B cell (primary cell): Measurements from ENCODE around the gene PTPRQ. TPM values are rescaled to one million over a fixed set of nuclear protein-coding genes. Genes with fewer than 3 reads are reported as not detected.

Source experiments
- ATAC-seq: fragments of 200-7000 bp; cut with Tn5 transposase; one replicate; pipeline ENCODE4 v1.10.0; 2021; ENCODE audit warnings: low read depth, mild to moderate bottlenecking, moderate number of reproducible peaks, moderate library complexity
- CTCF ChIA-PET: fragments of 350-600 bp; sonication (Branson Sonifier 250); formaldehyde crosslinking; loops from one replicate; lab custom pipeline; 2021; ENCODE audit warnings: antibody characterized with exemption, inconsistent platforms; lab: Charles Lee
- POLR2A ChIA-PET: fragments of 350-600 bp; sonication (Branson Sonifier 250); formaldehyde crosslinking; loops from one replicate; lab custom pipeline; 2021; ENCODE audit warnings: antibody characterized with exemption; lab: Charles Lee
- DNase-seq: peaks from one replicate; pipeline ENCODE4 v3.0.0; 2013
- H2AFZ ChIP-seq: 2 replicates; pipeline ENCODE4 v1.6.1; 2012; ENCODE audit warnings: mild to moderate bottlenecking, low read depth, low read length; ENCODE audit not compliant: insufficient read depth, poor library complexity, severe bottlenecking
- H3K27ac ChIP-seq, 2 donors: 1 replicate in 1 of 2; 2 replicates in 1 of 2; pipeline ENCODE4 v1.5.1; 2012 to 2013; ENCODE audit warnings: low read length in 2 of 2, mild to moderate bottlenecking in 2 of 2, moderate library complexity in 1 of 2
- H3K27me3 ChIP-seq, 4 experiments: fragments of 200-600 bp in 1 of 4; sonication (generic) in 1 of 4; replicated peaks in 1 of 4; 1 replicate in 2 of 4; 2 replicates in 2 of 4; pipeline versions ENCODE4 v1.6.1 to v1.7.0; 2013 to 2016; ENCODE audit warnings: low read length in 3 of 4, mild to moderate bottlenecking in 2 of 4, mixed read lengths in 1 of 4, moderate library complexity in 1 of 4; ENCODE audit not compliant: insufficient read depth in 4 of 4, control insufficient read depth in 3 of 4; ENCODE audit errors: control extremely low read depth in 1 of 4
- H3K36me3 ChIP-seq, 2 experiments: replicated peaks in 1 of 2; 1 replicate in 1 of 2; 2 replicates in 1 of 2; pipeline versions ENCODE4 v1.6.1 to v1.7.1; 2013; ENCODE audit warnings: low read length in 1 of 2; ENCODE audit not compliant: insufficient read depth in 2 of 2, control insufficient read depth in 1 of 2; ENCODE audit errors: control extremely low read depth in 1 of 2, extremely low read depth in 1 of 2
- H3K4me1 ChIP-seq, 2 donors: fragments of 200-600 bp in 1 of 2; sonication (generic) in 1 of 2; 1 replicate in 1 of 2; 2 replicates in 1 of 2; pipeline versions ENCODE4 v1.5.1 to v1.6.1; 2013 to 2017; ENCODE audit warnings: low read length in 2 of 2; ENCODE audit not compliant: control insufficient read depth in 2 of 2, insufficient read depth in 2 of 2
- H3K4me2 ChIP-seq: replicated peaks from 2 replicates; pipeline ENCODE3; 2012; ENCODE audit warnings: mild to moderate bottlenecking, low read depth, low read length; ENCODE audit not compliant: poor library complexity, severe bottlenecking
- H3K4me3 ChIP-seq, 5 experiments: fragments of 200-600 bp in 1 of 5; sonication (generic) in 1 of 5; 1 replicate in 3 of 5; 2 replicates in 2 of 5; pipeline versions ENCODE4 v1.5.1 to v1.7.0; 2011 to 2016; ENCODE audit warnings: low read length in 4 of 5, mild to moderate bottlenecking in 4 of 5, low read depth in 2 of 5, control low read depth in 1 of 5, moderate library complexity in 1 of 5; ENCODE audit not compliant: insufficient read depth in 1 of 5; ENCODE audit errors: control extremely low read depth in 1 of 5, extremely low read depth in 1 of 5
- H3K79me2 ChIP-seq: fragments of 200-600 bp; sonication (generic); one replicate; pipeline ENCODE4 v1.6.0; 2016; ENCODE audit warnings: low read length; ENCODE audit not compliant: control insufficient read depth, insufficient read depth
- H3K9ac ChIP-seq: fragments of 200-600 bp; sonication (generic); 2 replicates; pipeline ENCODE4 v1.6.1; 2017; ENCODE audit warnings: mild to moderate bottlenecking, low read length, moderate library complexity
- H3K9me3 ChIP-seq, 3 donors: one replicate each; pipeline versions ENCODE4 v1.6.1 to v1.7.1; 2013; ENCODE audit warnings: low read length in 2 of 3; ENCODE audit not compliant: control insufficient read depth in 2 of 3, insufficient read depth in 1 of 3; ENCODE audit errors: control extremely low read depth in 1 of 3
- H4K20me1 ChIP-seq: 2 replicates; pipeline ENCODE4 v1.6.0; 2012; ENCODE audit warnings: mild to moderate bottlenecking, low read length; ENCODE audit not compliant: insufficient read depth, control insufficient read depth, poor library complexity, severe bottlenecking
- H3K27ac Mint-ChIP-seq: one replicate; pipeline ENCODE4 v1.8.0; 2021; ENCODE audit warnings: mixed read lengths
- H3K27me3 Mint-ChIP-seq: one replicate; pipeline ENCODE4 v1.8.0; 2021; ENCODE audit warnings: mixed read lengths
- H3K4me1 Mint-ChIP-seq: one replicate; pipeline ENCODE4 v1.8.0; 2021; ENCODE audit warnings: mixed read lengths
- H3K4me3 Mint-ChIP-seq: one replicate; pipeline ENCODE4 v1.8.0; 2021; ENCODE audit warnings: mixed read lengths
- H3K9me3 Mint-ChIP-seq: one replicate; pipeline ENCODE4 v1.8.0; 2022; ENCODE audit warnings: mixed read lengths; ENCODE audit not compliant: insufficient read depth
- EZH2 ChIP-seq: IDR thresholded peaks from 2 replicates; pipeline ENCODE4 v1.6.1; 2012; ENCODE audit warnings: borderline replicate concordance, low read depth, mild to moderate bottlenecking, moderate library complexity, low read length; ENCODE audit not compliant: insufficient read depth, poor library complexity, severe bottlenecking
- WGBS: methylation state at CpG from one replicate; pipeline ENCODE4 v1.1.5; 2013; ENCODE audit warnings: missing lambda C conversion rate; ENCODE audit not compliant: insufficient coverage; 5-methylcytosine and 5-hydroxymethylcytosine counted together
- intact Hi-C: fragments of 100-400 bp; cut with micrococcal nuclease; formaldehyde crosslinking; loops from one replicate; pipeline ENCODE4 v1.10.0; 2022
- polyA plus RNA-seq: library from polyadenylated mRNA; depleted of rRNA; stranded (reverse); fragments of >200 nt; gene quantifications from 2 replicates; pipeline ENCODE4 v1.2.3, GENCODE V29; 2012
- total RNA-seq, 2 donors: library from RNA; stranded (reverse); fragments of 120-200 nt in 1 of 2; gene quantifications; 1 replicate in 1 of 2; 2 replicates in 1 of 2; pipeline versions ENCODE4 v1.2.3 to v1.2.4, GENCODE V29; 2013 to 2022
- TF ChIP-seq, protein P1 (sequence below): fragments of 200-600 bp; IDR thresholded peaks from one replicate; pipeline ENCODE4 v1.8.0; 2022; ENCODE audit warnings: antibody characterized with exemption, mild to moderate bottlenecking

The PTPRQ gene
- total and polyA plus RNA-seq, 2 donors (not counting 1 experiment from before 2014, with no cell fraction given): not detected

DNA sequence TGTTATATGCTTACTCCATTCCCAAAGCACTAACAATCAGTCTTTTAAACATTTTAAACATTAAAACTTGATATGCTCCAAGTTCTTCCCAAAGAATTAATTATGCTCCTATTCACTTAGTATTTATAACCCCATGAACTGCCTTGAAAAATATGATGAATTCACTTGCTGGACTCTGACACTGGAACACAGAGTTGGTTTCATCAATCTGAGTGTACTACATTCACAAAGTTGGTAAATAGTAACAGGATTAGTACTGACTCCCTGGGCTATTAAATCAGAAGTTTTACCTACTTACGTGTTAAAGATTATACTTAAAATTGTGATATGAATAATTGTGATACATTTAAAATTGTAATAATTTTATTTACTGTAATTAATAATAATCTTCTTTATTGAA, 246.1 kb downstream of the PTPRQ start:
- DNase-seq: no peak
- ChIA-PET CTCF (no interaction called here), POLR2A (no interaction called here)
- Mint-ChIP-seq H3K27ac (no peak overlapping the region), H3K27me3 (no peaks in the 10 kb centered on the region), H3K4me1 (no peaks in the 10 kb centered on the region), H3K9me3 (no peaks in the 10 kb centered on the region), H3K4me3 (no peak overlapping the region)
- intact Hi-C loops: no loop called here
- no peak for ATAC-seq
- no peaks in the 10 kb centered on the region for H3K36me3 ChIP-seq
- TF ChIP-seq, protein P1, sequence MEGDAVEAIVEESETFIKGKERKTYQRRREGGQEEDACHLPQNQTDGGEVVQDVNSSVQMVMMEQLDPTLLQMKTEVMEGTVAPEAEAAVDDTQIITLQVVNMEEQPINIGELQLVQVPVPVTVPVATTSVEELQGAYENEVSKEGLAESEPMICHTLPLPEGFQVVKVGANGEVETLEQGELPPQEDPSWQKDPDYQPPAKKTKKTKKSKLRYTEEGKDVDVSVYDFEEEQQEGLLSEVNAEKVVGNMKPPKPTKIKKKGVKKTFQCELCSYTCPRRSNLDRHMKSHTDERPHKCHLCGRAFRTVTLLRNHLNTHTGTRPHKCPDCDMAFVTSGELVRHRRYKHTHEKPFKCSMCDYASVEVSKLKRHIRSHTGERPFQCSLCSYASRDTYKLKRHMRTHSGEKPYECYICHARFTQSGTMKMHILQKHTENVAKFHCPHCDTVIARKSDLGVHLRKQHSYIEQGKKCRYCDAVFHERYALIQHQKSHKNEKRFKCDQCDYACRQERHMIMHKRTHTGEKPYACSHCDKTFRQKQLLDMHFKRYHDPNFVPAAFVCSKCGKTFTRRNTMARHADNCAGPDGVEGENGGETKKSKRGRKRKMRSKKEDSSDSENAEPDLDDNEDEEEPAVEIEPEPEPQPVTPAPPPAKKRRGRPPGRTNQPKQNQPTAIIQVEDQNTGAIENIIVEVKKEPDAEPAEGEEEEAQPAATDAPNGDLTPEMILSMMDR: no peak
- TF ChIP-seq EZH2: no peak
- WGBS: no CpG with 5 or more reads among the region's 1 CpG
- H3K9me3 ChIP-seq: no peaks in the 10 kb centered on the region
- H3K4me2 ChIP-seq: no peak overlapping the region
- no peak overlapping the region for H3K9ac ChIP-seq
- H4K20me1 ChIP-seq: no peaks in the 10 kb centered on the region
- no peaks in the 10 kb centered on the region for H3K4me1 ChIP-seq
- H2AFZ ChIP-seq: no peak overlapping the region
- H3K79me2 ChIP-seq: no peaks in the 10 kb centered on the region
- H3K27ac ChIP-seq: no peak overlapping the region
- H3K27me3 ChIP-seq: no peaks in the 10 kb centered on the region
- no peak overlapping the region for H3K4me3 ChIP-seq

DNA sequence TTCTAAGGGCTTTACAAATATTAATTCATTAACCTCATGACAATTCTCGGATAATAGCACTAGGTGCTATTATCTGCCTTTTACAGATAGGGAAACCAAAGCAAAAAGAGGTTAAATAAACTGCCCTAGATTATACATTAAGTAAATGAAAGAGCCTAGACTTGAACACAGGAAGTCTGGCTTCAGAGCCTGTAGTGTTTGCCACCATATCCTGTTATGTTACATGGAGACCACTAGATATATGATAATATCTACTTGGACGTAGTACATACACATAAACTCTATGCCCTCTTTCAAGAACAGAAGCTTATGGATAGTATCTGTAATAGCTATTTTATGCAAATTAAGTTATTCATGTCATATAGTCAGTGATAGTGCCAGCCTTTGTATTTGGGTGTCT, 246.5 kb downstream of the PTPRQ start:
- no CpG with 5 or more reads among the region's 2 CpGs for WGBS
- Mint-ChIP-seq H3K4me1 (no peaks in the 10 kb centered on the region), H3K9me3 (no peaks in the 10 kb centered on the region), H3K27ac (no peak overlapping the region), H3K4me3 (no peak overlapping the region), H3K27me3 (no peaks in the 10 kb centered on the region)
- H4K20me1 ChIP-seq: no peaks in the 10 kb centered on the region
- no peaks in the 10 kb centered on the region for H3K36me3 ChIP-seq
- no peak overlapping the region for H3K4me2 ChIP-seq
- H3K9me3 ChIP-seq: no peaks in the 10 kb centered on the region
- no peaks in the 10 kb centered on the region for H3K4me1 ChIP-seq
- H3K9ac ChIP-seq: no peak overlapping the region
- H3K27ac ChIP-seq: no peak overlapping the region
- H3K27me3 ChIP-seq: no peaks in the 10 kb centered on the region
- DNase-seq (no peak), ATAC-seq (no peak)
- CTCF ChIA-PET: no interaction called here
- intact Hi-C loops: no loop called here
- no peaks in the 10 kb centered on the region for H3K79me2 ChIP-seq
- H3K4me3 ChIP-seq: no peak overlapping the region
- POLR2A ChIA-PET: no interaction called here
- no peak overlapping the region for H2AFZ ChIP-seq
- no peak for TF ChIP-seq EZH2
- TF ChIP-seq, protein P1: no peak
